ENCODE measurements around the gene CARD9.

- TF ChIP-seq CTCF (IDR thresholded peaks at IDR 0.05) (no peak), POLR2A (IDR thresholded peaks at IDR 0.05) (no peak)
Observed at GRCh38 chr9:136405481-136405880, 32.0 kb upstream of the CARD9 start.

Data from heart left ventricle (tissue), 13 donors.